Fibroblast of skin of right biceps (primary cell): Measurements from ENCODE around the gene ASNS.
"Not testable (repeated sequence)": the region's sequence is repeated elsewhere in the genome, so short reads cannot be mapped to it uniquely, and the experiment has no call there.

ENCODE experiments used
- DNase-seq: peaks from one replicate; pipeline ENCODE4 v3.0.0-alpha.2; 2013

ASNS gene

GRCh38 chr7:97872025-97872669 is at the start of gene ASNS:
Gene ASNS, minus strand, starts transcription at chr7:97872408. Its CDS starts 3,252 bp downstream, at chr7:97869156.
- peak; percentile 94 for DNase-seq

DNA sequence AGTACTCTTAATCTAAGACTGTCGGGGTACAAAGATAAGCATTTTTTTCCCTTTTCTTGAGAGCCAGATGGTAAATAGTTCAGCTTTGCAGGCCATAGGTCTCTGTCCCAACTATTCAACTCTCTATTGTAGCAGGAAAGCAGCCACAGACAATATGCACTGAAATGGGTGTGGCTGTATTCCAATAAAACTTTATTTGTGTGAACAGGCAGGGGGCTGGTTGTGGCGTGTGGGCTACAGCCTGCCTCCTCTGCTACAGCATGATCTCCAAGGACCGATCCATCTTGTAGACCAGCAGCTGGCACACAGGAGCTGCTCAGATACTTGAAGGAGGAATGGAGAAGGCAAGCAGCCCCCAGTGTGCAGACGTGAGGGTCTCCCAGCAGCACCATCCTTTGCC is 49.0 kb upstream of the ASNS start:
- DNase-seq: not testable (repeated sequence)

DNA sequence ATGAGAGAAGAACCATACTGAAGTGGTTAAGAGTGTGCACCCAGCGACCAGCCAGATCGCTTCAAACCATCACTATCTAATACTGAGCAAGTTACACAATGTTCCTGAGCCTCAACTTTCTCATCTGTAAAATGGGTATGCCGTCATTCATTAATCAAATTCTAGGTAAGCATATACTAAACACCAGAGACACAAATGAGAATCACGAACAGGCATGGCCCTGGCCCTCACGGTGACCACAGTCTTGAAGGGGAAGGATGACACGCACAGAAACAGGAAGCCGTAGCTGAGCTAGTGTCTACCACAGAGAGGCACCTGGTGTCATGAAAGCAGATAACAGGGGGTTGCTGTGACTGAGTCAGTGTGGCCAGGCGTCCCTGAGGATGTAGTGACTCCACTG is 43.1 kb upstream of the ASNS start:
- DNase-seq: not testable (repeated sequence)

- DNase-seq: not testable (repeated sequence)
These were observed 40.1 kb upstream of the ASNS start for GRCh38 chr7:97912294-97912693.

DNA sequence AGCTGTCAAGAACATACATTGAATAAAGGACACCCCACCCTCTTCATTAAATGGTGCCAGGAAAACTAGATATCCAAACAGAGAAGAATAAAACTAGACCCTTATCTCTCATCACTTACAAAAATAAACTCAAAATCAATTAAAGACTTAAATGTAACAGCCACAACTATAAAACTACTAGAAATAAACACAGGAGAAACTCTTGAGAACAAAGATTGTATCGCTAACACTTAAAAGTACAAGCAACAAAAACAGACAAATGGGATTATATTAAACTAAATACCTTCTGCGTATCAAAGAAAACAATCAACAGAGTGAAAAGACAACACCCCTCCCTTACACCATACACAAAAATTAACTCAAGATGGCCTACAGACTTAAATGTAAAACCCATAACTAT is 24.7 kb upstream of the ASNS start:
- not testable (repeated sequence) for DNase-seq

- DNase-seq: not testable (repeated sequence)
These were observed 19.5 kb upstream of the ASNS start for GRCh38 chr7:97891721-97892120.

GRCh38 chr7:97879527-97879926 is 7.3 kb upstream of the ASNS start:
- DNase-seq: not testable (repeated sequence)

DNA sequence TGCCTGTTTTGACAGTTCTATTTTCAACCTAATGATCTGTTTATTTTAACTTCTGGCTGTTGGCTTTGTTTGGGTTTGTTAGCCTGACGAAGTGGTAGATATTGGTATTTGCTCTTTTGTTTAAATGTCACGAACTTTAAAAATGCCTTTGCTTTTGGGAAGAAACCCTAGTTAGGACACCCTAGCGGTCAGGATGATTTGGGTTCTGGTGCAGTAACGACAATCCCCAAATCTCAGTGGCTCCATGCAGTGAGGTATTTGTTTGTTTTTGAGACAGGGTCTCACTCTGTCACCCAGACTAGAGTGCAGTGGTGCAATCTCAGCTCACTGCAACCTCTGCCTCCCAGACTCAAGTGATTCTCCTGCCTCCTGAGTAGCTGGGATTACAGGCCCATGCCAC is 2.7 kb upstream of the ASNS start:
- not testable (repeated sequence) for DNase-seq

GRCh38 chr7:97873606-97874005 is 1.4 kb upstream of the ASNS start:
- DNase-seq: no peak

- no peak for DNase-seq
These were observed 566 bp downstream of the ASNS start for GRCh38 chr7:97871659-97872024.

DNA sequence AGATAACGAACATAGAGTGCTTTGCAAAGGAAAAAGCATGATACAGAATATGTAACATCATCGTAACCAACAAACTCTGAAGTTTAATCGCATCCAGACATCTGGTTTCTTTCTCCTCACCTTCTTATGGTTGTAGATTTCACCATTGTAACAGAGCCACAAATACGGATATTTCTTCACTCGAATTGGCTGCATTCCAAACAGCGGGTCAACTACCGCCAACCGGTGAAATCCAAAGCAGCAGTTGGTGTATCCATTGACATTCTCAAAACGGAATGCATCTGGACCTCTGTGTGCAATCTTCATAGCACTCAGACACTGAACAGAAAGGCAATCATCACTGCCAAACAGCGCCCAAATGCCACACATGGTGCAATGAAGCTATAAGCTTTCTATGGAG is 3.4 kb downstream of the ASNS start:
- peak; percentile 51 for DNase-seq

GRCh38 chr7:97868314-97868713 is 3.9 kb downstream of the ASNS start:
- DNase-seq: no peak

- no peak for DNase-seq
These were observed 7.1 kb downstream of the ASNS start for GRCh38 chr7:97865104-97865503.

GRCh38 chr7:97859606-97860204 is 12.5 kb downstream of the ASNS start:
- DNase-seq: peak; percentile 19

- DNase-seq: no peak
These were observed 14.0 kb downstream of the ASNS start for GRCh38 chr7:97858221-97858620.

DNA sequence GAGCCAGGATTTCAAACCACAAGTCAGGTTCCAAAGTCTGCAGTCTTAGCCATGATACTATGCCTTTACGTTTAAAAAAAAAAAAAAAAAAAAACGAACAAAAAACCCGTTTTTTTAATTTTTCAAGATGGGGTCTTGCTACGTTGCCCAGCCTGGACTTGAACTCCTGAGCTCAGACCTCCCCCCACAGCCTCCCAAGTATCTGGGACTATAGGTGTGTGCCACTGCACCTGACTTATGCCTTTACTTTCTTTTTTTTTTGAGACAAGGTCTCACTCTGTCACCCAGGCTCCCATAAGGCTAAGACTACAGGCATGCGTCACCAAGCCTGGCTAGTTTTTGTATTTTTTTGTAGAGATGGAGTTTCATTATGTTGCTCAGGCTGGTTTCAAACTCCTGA is 14.7 kb downstream of the ASNS start:
- DNase-seq: no peak

DNA sequence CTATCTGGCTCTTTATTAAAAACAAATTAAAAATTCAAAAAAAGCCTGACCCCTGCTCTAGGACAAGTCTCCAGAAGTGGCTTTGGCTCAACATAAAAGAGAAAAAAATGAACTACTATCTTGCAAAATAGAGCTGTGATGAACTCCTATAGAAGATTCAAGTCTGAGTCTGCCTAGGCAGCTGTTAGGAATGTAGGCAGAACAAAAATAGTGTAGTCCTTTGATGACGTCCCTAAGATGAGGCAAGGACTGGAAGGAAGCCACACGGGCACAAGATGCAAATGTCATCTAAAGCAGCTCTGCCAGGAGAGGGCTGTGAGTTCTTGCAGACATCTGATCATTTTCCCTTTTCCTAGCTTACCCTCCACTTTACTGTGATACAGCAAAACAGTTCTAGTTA is 20.5 kb downstream of the ASNS start:
- DNase-seq: no peak

GRCh38 chr7:97850262-97851031 is 21.8 kb downstream of the ASNS start:
- not testable (repeated sequence) for DNase-seq

DNA sequence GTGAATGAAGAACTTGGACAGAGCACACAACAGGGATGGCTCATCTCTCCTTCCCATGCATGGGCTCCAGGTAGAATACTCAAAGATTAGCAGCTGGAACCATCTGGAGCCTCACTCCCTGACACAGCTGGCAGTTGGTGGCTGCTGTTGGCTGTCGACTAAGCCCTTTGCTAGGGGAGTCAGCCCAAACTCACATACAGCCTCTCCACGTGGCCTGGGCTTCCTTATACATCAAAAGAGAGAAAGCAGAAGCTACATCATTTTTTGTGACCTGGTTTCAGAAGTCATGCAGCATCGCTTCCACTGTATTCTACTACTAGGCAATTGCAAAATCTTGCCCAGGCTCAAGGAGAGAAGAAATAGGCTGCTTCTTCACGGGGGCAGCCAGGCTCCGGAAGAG is 24.4 kb downstream of the ASNS start:
- DNase-seq: no peak

GRCh38 chr7:97846945-97847344 is 25.3 kb downstream of the ASNS start:
- DNase-seq: no peak

DNA sequence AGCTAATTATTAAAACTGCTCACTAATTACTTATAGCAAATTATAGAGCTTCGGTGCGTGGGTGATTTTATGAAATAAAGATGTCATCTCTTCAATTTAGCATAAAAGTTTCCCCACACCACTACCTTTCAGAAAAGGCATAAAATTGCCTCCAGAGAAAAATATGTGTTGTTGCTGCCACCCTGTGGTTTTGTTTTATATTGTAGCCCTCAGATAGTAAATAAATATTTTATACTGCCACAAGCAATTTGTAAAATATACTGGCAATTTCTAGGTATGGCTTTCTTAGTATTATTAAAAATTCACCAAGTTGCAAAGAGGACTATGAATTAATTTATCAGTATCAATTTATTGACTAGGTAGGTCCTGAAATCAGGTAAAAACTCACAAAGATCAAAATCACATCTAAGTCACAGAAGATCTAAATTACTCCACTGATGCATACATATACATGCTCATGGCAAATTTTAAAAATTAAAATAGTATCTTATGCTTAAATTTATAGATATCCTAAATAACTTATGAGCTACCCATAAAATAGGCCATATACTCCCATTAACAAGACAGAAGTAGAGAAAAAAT is 26.5 kb downstream of the ASNS start:
- DNase-seq: peak; percentile 10

DNA sequence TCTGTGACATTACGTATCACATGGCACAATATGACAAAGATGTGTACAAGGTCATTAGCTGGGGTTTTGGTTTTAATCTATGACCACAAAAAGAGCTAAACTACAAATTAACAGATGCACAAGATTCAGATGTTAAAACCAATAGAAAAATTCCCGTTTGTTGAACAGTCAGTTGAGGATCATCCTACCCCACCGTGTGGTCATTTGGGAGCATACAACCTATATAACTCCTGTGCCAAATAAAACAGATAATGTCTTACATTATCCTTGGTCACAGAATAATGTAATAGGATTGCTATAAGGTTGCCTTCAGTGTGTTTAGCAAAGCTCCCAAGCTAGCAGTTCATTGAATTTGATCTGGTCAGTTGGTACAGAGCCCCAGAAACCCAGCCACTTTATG is 28.2 kb downstream of the ASNS start:
- no peak for DNase-seq

DNA sequence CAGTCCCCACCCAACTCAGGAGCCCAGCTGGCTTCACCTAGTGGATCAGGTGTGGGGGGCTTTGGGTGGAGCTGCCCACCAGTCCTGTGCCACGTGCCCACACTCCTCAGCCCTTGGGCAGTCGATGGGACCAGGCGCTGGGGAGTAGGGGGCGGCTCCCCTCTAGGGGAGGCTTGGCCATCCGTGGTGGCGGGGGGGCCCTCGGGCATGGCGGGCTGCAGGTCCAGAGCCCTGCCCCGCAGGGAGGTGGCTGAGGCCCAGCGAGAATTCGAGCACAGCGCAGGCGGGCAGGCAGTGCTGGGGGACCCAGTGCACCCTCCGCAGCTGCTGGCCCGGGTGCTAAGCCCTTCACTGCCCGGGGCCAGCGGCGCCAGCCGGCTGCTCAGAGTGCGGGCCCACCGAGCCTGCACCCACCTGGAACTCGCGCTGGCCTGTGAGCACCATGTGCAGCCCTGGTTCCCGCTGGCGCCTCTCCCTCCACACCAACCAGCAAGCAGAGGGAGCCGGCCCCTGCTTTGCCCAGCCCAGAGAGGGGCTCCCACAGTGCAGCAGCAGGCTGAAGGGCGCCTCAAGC is 29.3 kb downstream of the ASNS start:
- DNase-seq: no peak
